HepG2 (cell line): ENCODE data around the gene CYBC1. TPM values are rescaled to one million over a fixed set of nuclear protein-coding genes. Genes with fewer than 3 reads are reported as not detected.

Experiments used
- EZH2 ChIP-seq: conservative IDR thresholded peaks from 2 replicates; pipeline ENCODE4 v1.6.1; 2012; ENCODE audit warnings: mild to moderate bottlenecking, low read depth, low read length, moderate library complexity
- FLYWCH1 ChIP-seq: sonication (generic); formaldehyde crosslinking; IDR thresholded peaks from 2 replicates; pipeline ENCODE4 v1.8.1; 2023; ENCODE audit warnings: mild to moderate bottlenecking, missing genetic modification reagents
- HHEX ChIP-seq: IDR thresholded peaks from 2 replicates; pipeline ENCODE4 v1.6.1; 2016; ENCODE audit warnings: control low read depth
- LCORL ChIP-seq, 2 experiments: fragments of 450-650 bp in 1 of 2; sonication (generic) in 1 of 2; formaldehyde crosslinking in 1 of 2; IDR thresholded peaks; 2 replicates each; pipeline versions ENCODE4 v1.5.0 to v1.6.1; 2017 to 2020; ENCODE audit warnings: antibody characterized with exemption in 1 of 2, missing genetic modification reagents in 1 of 2
- NBN ChIP-seq: fragments of 450-650 bp; conservative IDR thresholded peaks from 2 replicates; pipeline ENCODE4 v1.6.1; 2017
- NR2C2 ChIP-seq: sonication (generic); formaldehyde crosslinking; IDR thresholded peaks from 2 replicates; pipeline ENCODE4 v1.4.0; 2020; ENCODE audit warnings: missing genetic modification reagents, mild to moderate bottlenecking, moderate library complexity, borderline replicate concordance
- PHF21A ChIP-seq: sonication (generic); formaldehyde crosslinking; IDR thresholded peaks from 2 replicates; pipeline ENCODE4 v1.5.0; 2020; ENCODE audit warnings: mild to moderate bottlenecking, missing genetic modification reagents
- SSRP1 ChIP-seq: IDR thresholded peaks from 2 replicates; pipeline ENCODE4 v1.6.1; 2016; ENCODE audit warnings: control low read depth
- TARDBP ChIP-seq: sonication (generic); formaldehyde crosslinking; IDR thresholded peaks from 2 replicates; pipeline ENCODE4 v1.8.0; 2022; ENCODE audit warnings: mild to moderate bottlenecking, missing genetic modification reagents
- TOE1 ChIP-seq: sonication (generic); formaldehyde crosslinking; IDR thresholded peaks from 2 replicates; pipeline ENCODE4 v1.4.0; 2020; ENCODE audit warnings: mild to moderate bottlenecking, missing genetic modification reagents
- ZBTB14 ChIP-seq: sonication (generic); formaldehyde crosslinking; IDR thresholded peaks from 2 replicates; pipeline ENCODE4 v1.4.0; 2020; ENCODE audit warnings: missing genetic modification reagents
- ZMAT3 ChIP-seq: sonication (generic); formaldehyde crosslinking; conservative IDR thresholded peaks from 2 replicates; pipeline ENCODE4 v1.7.0; 2021; ENCODE audit warnings: missing genetic modification reagents
- ZNF484 ChIP-seq: sonication (generic); formaldehyde crosslinking; IDR thresholded peaks from 2 replicates; pipeline ENCODE4 v1.5.1; 2020; ENCODE audit warnings: mild to moderate bottlenecking, low read depth, missing genetic modification reagents, borderline replicate concordance
- ZNF496 ChIP-seq: sonication (generic); formaldehyde crosslinking; IDR thresholded peaks from 2 replicates; pipeline ENCODE4 v1.8.1; 2023; ENCODE audit warnings: mild to moderate bottlenecking, moderate library complexity, missing genetic modification reagents; ENCODE audit not compliant: insufficient replicate concordance
- ZNF7 ChIP-seq: IDR thresholded peaks from 2 replicates; pipeline ENCODE4 v1.6.1; 2016; ENCODE audit warnings: missing biosample characterization, missing genetic modification reagents
- ZSCAN20 ChIP-seq: sonication (generic); formaldehyde crosslinking; IDR thresholded peaks from 2 replicates; pipeline ENCODE4 v1.4.0; 2020; ENCODE audit warnings: missing genetic modification reagents, mild to moderate bottlenecking, borderline replicate concordance
- polyA plus RNA-seq, 8 experiments: library from polyadenylated mRNA; depleted of rRNA in 3 of 8; stranded (reverse) in 7 of 8; unstranded in 1 of 8; fragments of >200 nt; fragmentation: Illumina TruSeq in 4 of 8; extraction: Trizol in 4 of 8; gene quantifications; 2 replicates each; pipeline versions ENCODE4 v1.2.1 to v1.2.3, GENCODE V29; 2011 to 2016; ENCODE audit warnings: low read depth in 4 of 8, missing spikeins in 1 of 8, mixed read lengths in 1 of 8; ENCODE audit not compliant: insufficient read depth in 1 of 8
- total RNA-seq, 5 experiments: library from RNA; depleted of rRNA; stranded (reverse); fragments of >200 nt; fragmentation: Illumina TruSeq; extraction: Trizol; gene quantifications; 2 replicates each; pipeline ENCODE4 v1.2.3, GENCODE V29; 2016; ENCODE audit warnings: low read depth in 1 of 5
- TF ChIP-seq, protein P1 (sequence below): IDR thresholded peaks from 2 replicates; pipeline ENCODE4 v1.6.1; 2016; ENCODE audit warnings: low read depth, missing genetic modification reagents, missing compliant biosample characterization
- TF ChIP-seq, protein P2 (sequence below): sonication (generic); formaldehyde crosslinking; conservative IDR thresholded peaks from 2 replicates; pipeline ENCODE4 v1.8.1; 2023; ENCODE audit warnings: missing genetic modification reagents
- TF ChIP-seq, protein P3 (sequence below): sonication (generic); formaldehyde crosslinking; IDR thresholded peaks from 2 replicates; pipeline ENCODE4 v1.5.1; 2020; ENCODE audit warnings: mild to moderate bottlenecking, missing genetic modification reagents, moderate library complexity

CYBC1 gene
- total and polyA plus RNA-seq, 2 of the 13 experiments (the other 11 are each of a cell fraction or from before 2014, with no cell fraction given), result 43.4 to 44.1 TPM

DNA sequence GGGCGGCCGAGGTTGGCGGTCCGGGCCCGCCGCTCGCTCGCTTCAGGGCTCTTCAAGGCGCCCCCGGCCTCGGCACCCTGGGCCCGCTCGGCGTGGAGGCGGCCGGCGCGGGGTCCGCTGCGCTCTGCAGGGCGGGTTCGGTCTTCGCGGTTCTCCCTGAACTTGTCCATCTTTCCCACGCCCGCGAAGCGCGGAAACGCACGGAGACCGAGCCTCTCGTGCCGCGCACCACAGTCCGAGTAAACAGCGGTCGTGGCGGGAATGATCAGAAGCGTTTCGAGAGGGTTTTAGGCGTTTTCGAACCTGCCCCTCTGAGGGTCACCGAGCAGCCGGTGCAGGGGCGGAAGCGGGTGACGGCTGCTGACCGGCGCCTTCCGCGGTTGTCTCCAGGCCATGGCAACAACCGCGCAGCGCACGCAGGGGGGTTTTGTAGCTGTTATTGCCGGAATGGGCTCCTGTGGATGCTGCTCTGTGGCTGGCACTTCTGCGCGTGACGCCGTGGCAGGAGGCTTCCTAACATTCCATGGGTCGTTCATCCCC lies 8.4 kb upstream of the CYBC1 start (continued):
- TF ChIP-seq, protein P1, sequence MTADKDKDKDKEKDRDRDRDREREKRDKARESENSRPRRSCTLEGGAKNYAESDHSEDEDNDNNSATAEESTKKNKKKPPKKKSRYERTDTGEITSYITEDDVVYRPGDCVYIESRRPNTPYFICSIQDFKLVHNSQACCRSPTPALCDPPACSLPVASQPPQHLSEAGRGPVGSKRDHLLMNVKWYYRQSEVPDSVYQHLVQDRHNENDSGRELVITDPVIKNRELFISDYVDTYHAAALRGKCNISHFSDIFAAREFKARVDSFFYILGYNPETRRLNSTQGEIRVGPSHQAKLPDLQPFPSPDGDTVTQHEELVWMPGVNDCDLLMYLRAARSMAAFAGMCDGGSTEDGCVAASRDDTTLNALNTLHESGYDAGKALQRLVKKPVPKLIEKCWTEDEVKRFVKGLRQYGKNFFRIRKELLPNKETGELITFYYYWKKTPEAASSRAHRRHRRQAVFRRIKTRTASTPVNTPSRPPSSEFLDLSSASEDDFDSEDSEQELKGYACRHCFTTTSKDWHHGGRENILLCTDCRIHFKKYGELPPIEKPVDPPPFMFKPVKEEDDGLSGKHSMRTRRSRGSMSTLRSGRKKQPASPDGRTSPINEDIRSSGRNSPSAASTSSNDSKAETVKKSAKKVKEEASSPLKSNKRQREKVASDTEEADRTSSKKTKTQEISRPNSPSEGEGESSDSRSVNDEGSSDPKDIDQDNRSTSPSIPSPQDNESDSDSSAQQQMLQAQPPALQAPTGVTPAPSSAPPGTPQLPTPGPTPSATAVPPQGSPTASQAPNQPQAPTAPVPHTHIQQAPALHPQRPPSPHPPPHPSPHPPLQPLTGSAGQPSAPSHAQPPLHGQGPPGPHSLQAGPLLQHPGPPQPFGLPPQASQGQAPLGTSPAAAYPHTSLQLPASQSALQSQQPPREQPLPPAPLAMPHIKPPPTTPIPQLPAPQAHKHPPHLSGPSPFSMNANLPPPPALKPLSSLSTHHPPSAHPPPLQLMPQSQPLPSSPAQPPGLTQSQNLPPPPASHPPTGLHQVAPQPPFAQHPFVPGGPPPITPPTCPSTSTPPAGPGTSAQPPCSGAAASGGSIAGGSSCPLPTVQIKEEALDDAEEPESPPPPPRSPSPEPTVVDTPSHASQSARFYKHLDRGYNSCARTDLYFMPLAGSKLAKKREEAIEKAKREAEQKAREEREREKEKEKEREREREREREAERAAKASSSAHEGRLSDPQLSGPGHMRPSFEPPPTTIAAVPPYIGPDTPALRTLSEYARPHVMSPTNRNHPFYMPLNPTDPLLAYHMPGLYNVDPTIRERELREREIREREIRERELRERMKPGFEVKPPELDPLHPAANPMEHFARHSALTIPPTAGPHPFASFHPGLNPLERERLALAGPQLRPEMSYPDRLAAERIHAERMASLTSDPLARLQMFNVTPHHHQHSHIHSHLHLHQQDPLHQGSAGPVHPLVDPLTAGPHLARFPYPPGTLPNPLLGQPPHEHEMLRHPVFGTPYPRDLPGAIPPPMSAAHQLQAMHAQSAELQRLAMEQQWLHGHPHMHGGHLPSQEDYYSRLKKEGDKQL (CRISPR knock-in tag), result no peak
- no peak for TF ChIP-seq ZNF484 (CRISPR knock-in tag)
- TF ChIP-seq SSRP1 (CRISPR knock-in tag), result no peak
- TF ChIP-seq NR2C2, result no peak
- TF ChIP-seq PHF21A (CRISPR knock-in tag), result no peak
- TF ChIP-seq, protein P2, sequence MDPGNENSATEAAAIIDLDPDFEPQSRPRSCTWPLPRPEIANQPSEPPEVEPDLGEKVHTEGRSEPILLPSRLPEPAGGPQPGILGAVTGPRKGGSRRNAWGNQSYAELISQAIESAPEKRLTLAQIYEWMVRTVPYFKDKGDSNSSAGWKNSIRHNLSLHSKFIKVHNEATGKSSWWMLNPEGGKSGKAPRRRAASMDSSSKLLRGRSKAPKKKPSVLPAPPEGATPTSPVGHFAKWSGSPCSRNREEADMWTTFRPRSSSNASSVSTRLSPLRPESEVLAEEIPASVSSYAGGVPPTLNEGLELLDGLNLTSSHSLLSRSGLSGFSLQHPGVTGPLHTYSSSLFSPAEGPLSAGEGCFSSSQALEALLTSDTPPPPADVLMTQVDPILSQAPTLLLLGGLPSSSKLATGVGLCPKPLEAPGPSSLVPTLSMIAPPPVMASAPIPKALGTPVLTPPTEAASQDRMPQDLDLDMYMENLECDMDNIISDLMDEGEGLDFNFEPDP (CRISPR knock-in tag), result peak; percentile 97; the same call in 1 of the 2 replicates
- TF ChIP-seq EZH2, result no peak
- TF ChIP-seq ZNF496, result no peak
- no peak for TF ChIP-seq HHEX (CRISPR knock-in tag)
- TF ChIP-seq NBN, result no peak
- TF ChIP-seq TOE1, result no peak
- no peak for TF ChIP-seq ZMAT3 (CRISPR knock-in tag)
- TF ChIP-seq TARDBP, result no peak
- TF ChIP-seq ZNF7 (CRISPR knock-in tag), result no peak
- no peak for TF ChIP-seq ZSCAN20
- no peak for TF ChIP-seq FLYWCH1 (CRISPR knock-in tag)
- TF ChIP-seq, protein P3, sequence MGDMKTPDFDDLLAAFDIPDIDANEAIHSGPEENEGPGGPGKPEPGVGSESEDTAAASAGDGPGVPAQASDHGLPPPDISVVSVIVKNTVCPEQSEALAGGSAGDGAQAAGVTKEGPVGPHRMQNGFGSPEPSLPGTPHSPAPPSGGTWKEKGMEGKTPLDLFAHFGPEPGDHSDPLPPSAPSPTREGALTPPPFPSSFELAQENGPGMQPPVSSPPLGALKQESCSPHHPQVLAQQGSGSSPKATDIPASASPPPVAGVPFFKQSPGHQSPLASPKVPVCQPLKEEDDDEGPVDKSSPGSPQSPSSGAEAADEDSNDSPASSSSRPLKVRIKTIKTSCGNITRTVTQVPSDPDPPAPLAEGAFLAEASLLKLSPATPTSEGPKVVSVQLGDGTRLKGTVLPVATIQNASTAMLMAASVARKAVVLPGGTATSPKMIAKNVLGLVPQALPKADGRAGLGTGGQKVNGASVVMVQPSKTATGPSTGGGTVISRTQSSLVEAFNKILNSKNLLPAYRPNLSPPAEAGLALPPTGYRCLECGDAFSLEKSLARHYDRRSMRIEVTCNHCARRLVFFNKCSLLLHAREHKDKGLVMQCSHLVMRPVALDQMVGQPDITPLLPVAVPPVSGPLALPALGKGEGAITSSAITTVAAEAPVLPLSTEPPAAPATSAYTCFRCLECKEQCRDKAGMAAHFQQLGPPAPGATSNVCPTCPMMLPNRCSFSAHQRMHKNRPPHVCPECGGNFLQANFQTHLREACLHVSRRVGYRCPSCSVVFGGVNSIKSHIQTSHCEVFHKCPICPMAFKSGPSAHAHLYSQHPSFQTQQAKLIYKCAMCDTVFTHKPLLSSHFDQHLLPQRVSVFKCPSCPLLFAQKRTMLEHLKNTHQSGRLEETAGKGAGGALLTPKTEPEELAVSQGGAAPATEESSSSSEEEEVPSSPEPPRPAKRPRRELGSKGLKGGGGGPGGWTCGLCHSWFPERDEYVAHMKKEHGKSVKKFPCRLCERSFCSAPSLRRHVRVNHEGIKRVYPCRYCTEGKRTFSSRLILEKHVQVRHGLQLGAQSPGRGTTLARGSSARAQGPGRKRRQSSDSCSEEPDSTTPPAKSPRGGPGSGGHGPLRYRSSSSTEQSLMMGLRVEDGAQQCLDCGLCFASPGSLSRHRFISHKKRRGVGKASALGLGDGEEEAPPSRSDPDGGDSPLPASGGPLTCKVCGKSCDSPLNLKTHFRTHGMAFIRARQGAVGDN, result peak; percentile 26
- 0 out of 2 replicates have a peak, but pooled peaks have one; percentile 28 for TF ChIP-seq ZBTB14 (CRISPR knock-in tag)
- no peak for TF ChIP-seq LCORL (IDR thresholded peaks at IDR 0.05)
- no peak for TF ChIP-seq LCORL (CRISPR knock-in tag; IDR thresholded peaks at IDR 0.05)
